ENCODE results near the gene RNLS. TPM values are rescaled to one million over a fixed set of nuclear protein-coding genes. Genes with fewer than 3 reads are reported as not detected.

The RNLS gene
- total RNA-seq, 1 experiment from 2014 or later, result 8.7 TPM

DNA sequence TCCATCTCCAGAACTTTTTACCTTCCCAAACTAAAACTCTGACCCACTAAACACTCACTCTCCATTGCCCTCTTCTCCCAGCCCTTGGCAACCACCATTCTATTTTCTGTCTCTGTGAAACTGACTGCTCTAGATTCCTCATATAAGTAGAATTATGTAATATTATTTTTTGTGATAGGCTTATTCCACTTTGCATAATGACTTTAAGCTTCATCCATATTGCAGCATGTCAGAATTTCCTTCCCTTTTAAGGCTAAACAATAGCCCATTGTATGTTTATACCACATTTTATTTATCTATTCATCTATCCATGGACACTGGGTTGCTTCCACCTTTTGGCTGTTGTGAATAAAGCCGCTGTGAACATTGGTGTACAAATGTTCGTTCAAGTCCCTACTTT, 308.8 kb downstream of the RNLS start:
- H3K9me3 Mint-ChIP-seq, result peaks cover 8% of the 10 kb centered on the region
- H3K4me1 Mint-ChIP-seq, result peaks cover 1% of the 10 kb centered on the region; the same call in 1 of the 2 replicates
- no peaks in the 10 kb centered on the region for H3K27me3 Mint-ChIP-seq (ENCODE audit: low read depth)
- DNase-seq (ENCODE audit: low spot score) (no peak), ATAC-seq (no peak)
- no peak overlapping the region for H3K27ac Mint-ChIP-seq
- ChIA-PET CTCF (no interaction called here), POLR2A (no interaction called here)
- no peaks in the 10 kb centered on the region for H3K36me3 Mint-ChIP-seq
- no peak overlapping the region for H3K4me3 Mint-ChIP-seq
- TF ChIP-seq ETV6 (CRISPR knock-in tag; IDR thresholded peaks at IDR 0.05) (no peak), CBFB (CRISPR knock-in tag; IDR thresholded peaks at IDR 0.05; ENCODE audit: low read depth) (no peak), IRF2 (CRISPR knock-in tag; IDR thresholded peaks at IDR 0.05; ENCODE audit: borderline replicate concordance, low read depth) (no peak), NR2C2 (CRISPR knock-in tag; IDR thresholded peaks at IDR 0.05) (no peak), ATF1 (CRISPR knock-in tag; IDR thresholded peaks at IDR 0.05) (no peak), MYBL2 (CRISPR knock-in tag; IDR thresholded peaks at IDR 0.05) (no peak), ZNF317 (CRISPR knock-in tag; IDR thresholded peaks at IDR 0.05; ENCODE audit: borderline replicate concordance, low read depth) (no peak), ZNF121 (CRISPR knock-in tag; IDR thresholded peaks at IDR 0.05) (no peak), TEAD4 (CRISPR knock-in tag; IDR thresholded peaks at IDR 0.05) (no peak), EMX1 (CRISPR knock-in tag; IDR thresholded peaks at IDR 0.05) (no peak), SMAD4 (CRISPR knock-in tag; IDR thresholded peaks at IDR 0.05) (no peak), STAT6 (CRISPR knock-in tag; conservative IDR thresholded peaks at IDR 0.05; ENCODE audit: low read depth) (no peak), FOXJ3 (CRISPR knock-in tag; IDR thresholded peaks at IDR 0.05; ENCODE audit: borderline replicate concordance) (no peak), CREB1 (CRISPR knock-in tag; IDR thresholded peaks at IDR 0.05) (no peak), ZNF423 (CRISPR knock-in tag; IDR thresholded peaks at IDR 0.05) (no peak)

- POLR2A ChIA-PET, result no interaction called here
- no peaks in the 10 kb centered on the region for H3K4me1 Mint-ChIP-seq
- H3K27me3 Mint-ChIP-seq (ENCODE audit: low read depth), result no peaks in the 10 kb centered on the region
- ATAC-seq, result no peak
- no peak overlapping the region for H3K27ac Mint-ChIP-seq
- CTCF ChIA-PET, result no interaction called here
- TF ChIP-seq RELA (CRISPR knock-in tag; IDR thresholded peaks at IDR 0.05; ENCODE audit: borderline replicate concordance) (no peak), ZNF281 (CRISPR knock-in tag; IDR thresholded peaks at IDR 0.05) (no peak), CBFB (CRISPR knock-in tag; IDR thresholded peaks at IDR 0.05; ENCODE audit: low read depth) (no peak), GTF2I (CRISPR knock-in tag; conservative IDR thresholded peaks at IDR 0.05) (no peak), ZNF263 (CRISPR knock-in tag; IDR thresholded peaks at IDR 0.05; ENCODE audit: low read depth) (no peak)
- no peaks in the 10 kb centered on the region for H3K36me3 Mint-ChIP-seq
- DNase-seq (ENCODE audit: low spot score), result no peak
- H3K9me3 Mint-ChIP-seq, result peaks cover 8% of the 10 kb centered on the region
- no peak overlapping the region for H3K4me3 Mint-ChIP-seq
Measured at GRCh38 chr10:88273567-88273966, 309.6 kb downstream of the RNLS start.

- no peak for ATAC-seq
- Mint-ChIP-seq H3K9me3 (peaks cover 5% of the 10 kb centered on the region), H3K27ac (no peak overlapping the region), H3K27me3 (ENCODE audit: low read depth) (no peaks in the 10 kb centered on the region; the same call in 1 of the 2 replicates), H3K4me1 (no peaks in the 10 kb centered on the region), H3K36me3 (no peaks in the 10 kb centered on the region), H3K4me3 (no peak overlapping the region)
- no peak for DNase-seq (ENCODE audit: low spot score)
- POLR2A ChIA-PET, result no interaction called here
- CTCF ChIA-PET, result no interaction called here
- TF ChIP-seq CREB1 (CRISPR knock-in tag; IDR thresholded peaks at IDR 0.05) (no peak), JAZF1 (CRISPR knock-in tag; IDR thresholded peaks at IDR 0.05) (no peak), PREB (CRISPR knock-in tag; IDR thresholded peaks at IDR 0.05; ENCODE audit: borderline replicate concordance) (no peak), TEAD4 (CRISPR knock-in tag; IDR thresholded peaks at IDR 0.05) (no peak), FOXK1 (CRISPR knock-in tag; IDR thresholded peaks at IDR 0.05) (no peak), CTCF (IDR thresholded peaks at IDR 0.05) (no peak), TEAD1 (CRISPR knock-in tag; IDR thresholded peaks at IDR 0.05) (no peak), NFE2L1 (CRISPR knock-in tag; IDR thresholded peaks at IDR 0.05) (no peak), ZBTB21 (CRISPR knock-in tag; IDR thresholded peaks at IDR 0.05; ENCODE audit: borderline replicate concordance) (no peak)
Measured at GRCh38 chr10:88271761-88272543, 311.2 kb downstream of the RNLS start.

Data from WTC11 (cell line).